Measurements from ENCODE around the gene SSR3.

Gene SSR3

GRCh38 chr3:156519758-156520162, 35.2 kb downstream of the SSR3 start:
- no peak overlapping the region for H3K27ac ChIP-seq
- POLR2A ChIA-PET (ENCODE audit: low non-redundant PET): no interaction called here
- no peak for TF ChIP-seq CTCF (conservative IDR thresholded peaks at IDR 0.05; ENCODE audit: low read depth)
- CTCF ChIA-PET: no interaction called here
- no peak for DNase-seq (ENCODE audit: low spot score)

GRCh38 chr3:156518726-156519125, 36.2 kb downstream of the SSR3 start:
- ChIA-PET CTCF (no interaction called here), POLR2A (ENCODE audit: low non-redundant PET) (no interaction called here)
- no peak for DNase-seq (ENCODE audit: low spot score)
- no peak overlapping the region for H3K27ac ChIP-seq
- no peak for TF ChIP-seq CTCF (conservative IDR thresholded peaks at IDR 0.05; ENCODE audit: low read depth)

GRCh38 chr3:156516961-156517360, 38.0 kb downstream of the SSR3 start:
- ChIA-PET CTCF (no interaction called here), POLR2A (ENCODE audit: low non-redundant PET) (no interaction called here)
- TF ChIP-seq CTCF (conservative IDR thresholded peaks at IDR 0.05; ENCODE audit: low read depth): no peak
- H3K27ac ChIP-seq: no peak overlapping the region
- DNase-seq (ENCODE audit: low spot score): no peak

- no peak overlapping the region for H3K27ac ChIP-seq
- no peak for DNase-seq (ENCODE audit: low spot score)
- CTCF ChIA-PET: no interaction called here
- POLR2A ChIA-PET (ENCODE audit: low non-redundant PET): no interaction called here
- no peak for TF ChIP-seq CTCF (conservative IDR thresholded peaks at IDR 0.05; ENCODE audit: low read depth)
These were observed 38.6 kb downstream of the SSR3 start for GRCh38 chr3:156516284-156516683.

- POLR2A ChIA-PET (ENCODE audit: low non-redundant PET): no interaction called here
- CTCF ChIA-PET: no interaction called here
These were observed 41.3 kb downstream of the SSR3 start for GRCh38 chr3:156513619-156514018.

GRCh38 chr3:156511987-156512677, 42.8 kb downstream of the SSR3 start:
- DNase-seq (ENCODE audit: low spot score): no peak
- POLR2A ChIA-PET (ENCODE audit: low non-redundant PET): no interaction called here
- no peak overlapping the region for H3K27ac ChIP-seq
- CTCF ChIA-PET: interaction anchor here (0.7 kb wide), 1 partner anchor 558 kb away, joined by 3 read pairs; no protein-coding TSS in a partner anchor
- no peak for TF ChIP-seq CTCF (conservative IDR thresholded peaks at IDR 0.05; ENCODE audit: low read depth)

More at GRCh38 chr3:156513619-156514018, 41.3 kb downstream of the SSR3 start:
- TF ChIP-seq CTCF (conservative IDR thresholded peaks at IDR 0.05; ENCODE audit: low read depth): no peak
- H3K27ac ChIP-seq: no peak overlapping the region
- DNase-seq (ENCODE audit: low spot score): no peak
